Right atrium auricular region (tissue), 2 donors: ENCODE results near the gene WBP1L. TPM values are rescaled to one million over a fixed set of nuclear protein-coding genes. Genes with fewer than 3 reads are reported as not detected.
A peak's percentile ranks its signal among the peaks of the same experiment; 100 is the strongest.

Experiments used
- DNase-seq: peaks from one replicate; pipeline ENCODE4 v3.0.0-alpha.2; 2019; ENCODE audit warnings: low spot score
- H3K27ac ChIP-seq, 2 donors: fragments of 200-600 bp; sonication (generic); 1 replicate in 1 of 2; 2 replicates in 1 of 2; pipeline ENCODE4 v1.5.1; 2016 to 2019
- H3K27me3 ChIP-seq, 2 donors: fragments of 200-600 bp; sonication (generic); one replicate each; pipeline versions ENCODE4 v1.5.1 to v1.6.0; 2017 to 2019
- H3K36me3 ChIP-seq: fragments of 200-600 bp; sonication (generic); one replicate; pipeline ENCODE4 v1.5.1; 2016
- H3K4me1 ChIP-seq, 2 donors: fragments of 200-600 bp; sonication (generic); one replicate each; pipeline versions ENCODE4 v1.5.1 to v1.6.0; 2017 to 2019
- H3K4me3 ChIP-seq, 2 donors: fragments of 200-600 bp; sonication (generic); 1 replicate in 1 of 2; 2 replicates in 1 of 2; pipeline ENCODE4 v1.5.1; 2017 to 2019; ENCODE audit warnings: mild to moderate bottlenecking in 1 of 2, moderate library complexity in 1 of 2
- H3K9me3 ChIP-seq, 2 donors: fragments of 200-600 bp; sonication (generic); one replicate each; pipeline ENCODE4 v1.5.1; 2019
- CTCF ChIP-seq, 2 donors: fragments of 200-600 bp; sonication (generic); IDR thresholded peaks; one replicate each; pipeline ENCODE4 v1.5.1; 2019; ENCODE audit warnings: antibody characterized with exemption in 2 of 2
- total RNA-seq, 2 donors: library from RNA; depleted of rRNA; stranded (reverse); fragments of >200 nt; gene quantifications; one replicate each; pipeline ENCODE4 v1.1.0, GENCODE V29; 2016

WBP1L gene
- total RNA-seq, 2 donors from 2014 or later = 46.1 to 94.4 TPM

- Histone ChIP-seq H3K4me3 (no peak overlapping the region), H3K4me1 (peaks cover 0 to 89% of the 10 kb centered on the region in 2 donors), H3K27ac (peak overlapping the region; percentile 78 to 87), H3K36me3 (peaks cover 21% of the 10 kb centered on the region), H3K27me3 (no peaks in the 10 kb centered on the region), H3K9me3 (no peaks in the 10 kb centered on the region)
- no peak for TF ChIP-seq CTCF (IDR thresholded peaks at IDR 0.05)
- DNase-seq = no peak
Measured at GRCh38 chr10:102800611-102801335, 57.0 kb downstream of the WBP1L start.

- no peaks in the 10 kb centered on the region for H3K27me3 ChIP-seq
- TF ChIP-seq CTCF (IDR thresholded peaks at IDR 0.05) = no peak
- H3K4me3 ChIP-seq = no peak overlapping the region
- H3K36me3 ChIP-seq = peaks cover 21% of the 10 kb centered on the region
- peak overlapping the region; percentile 78 to 87 for H3K27ac ChIP-seq
- DNase-seq = no peak
- H3K9me3 ChIP-seq = no peaks in the 10 kb centered on the region
- peaks cover 0 to 82% of the 10 kb centered on the region in 2 donors for H3K4me1 ChIP-seq
Measured at GRCh38 chr10:102801496-102801895, 57.7 kb downstream of the WBP1L start.

- no peaks in the 10 kb centered on the region for H3K27me3 ChIP-seq
- DNase-seq = no peak
- peak overlapping the region; percentile 66 to 78 for H3K27ac ChIP-seq
- TF ChIP-seq CTCF (IDR thresholded peaks at IDR 0.05) = no peak
- no peaks in the 10 kb centered on the region for H3K9me3 ChIP-seq
- H3K36me3 ChIP-seq = peaks cover 21% of the 10 kb centered on the region
- H3K4me3 ChIP-seq = no peak overlapping the region
- peaks cover 0 to 77% of the 10 kb centered on the region in 2 donors for H3K4me1 ChIP-seq
Measured at GRCh38 chr10:102801978-102802377, 58.2 kb downstream of the WBP1L start.

- H3K9me3 ChIP-seq = no peaks in the 10 kb centered on the region
- no peak overlapping the region for H3K4me3 ChIP-seq
- no peak for TF ChIP-seq CTCF (IDR thresholded peaks at IDR 0.05)
- H3K27ac ChIP-seq = peak overlapping the region; percentile 66 to 78
- peak; percentile 85 for DNase-seq
- no peaks in the 10 kb centered on the region for H3K27me3 ChIP-seq
- peaks cover 18% of the 10 kb centered on the region for H3K36me3 ChIP-seq
- peaks cover 0 to 67% of the 10 kb centered on the region in 2 donors for H3K4me1 ChIP-seq
Measured at GRCh38 chr10:102802920-102803534, 59.3 kb downstream of the WBP1L start.

- Histone ChIP-seq H3K9me3 (no peaks in the 10 kb centered on the region), H3K36me3 (peaks cover 5% of the 10 kb centered on the region), H3K27me3 (no peaks in the 10 kb centered on the region), H3K27ac (peak overlapping the region; percentile 7 to 14), H3K4me3 (no peak overlapping the region), H3K4me1 (peaks cover 0 to 63% of the 10 kb centered on the region in 2 donors)
- no peak for DNase-seq
- no peak for TF ChIP-seq CTCF (IDR thresholded peaks at IDR 0.05)
Measured at GRCh38 chr10:102804382-102805055, 60.8 kb downstream of the WBP1L start.
